DOHH2 (cell line): ENCODE data around the gene JUNB.

Source experiments
- CTCF ChIP-seq: fragments of 200-600 bp; sonication (generic); IDR thresholded peaks from one replicate; pipeline ENCODE4 v1.5.1; 2014; ENCODE audit warnings: antibody characterized with exemption, mild to moderate bottlenecking, low read depth, low read length; ENCODE audit not compliant: poor library complexity, severe bottlenecking
- EZH2phosphoT487 ChIP-seq: fragments of 200-600 bp; sonication (generic); IDR thresholded peaks from 2 replicates; pipeline ENCODE4 v1.6.1; 2017; ENCODE audit warnings: borderline replicate concordance, mild to moderate bottlenecking, antibody characterized with exemption, low read length, moderate library complexity, mixed read lengths

GRCh38 chr19:12778017-12778904 is 13.0 kb upstream of the JUNB start:
- TF ChIP-seq CTCF (no peak), EZH2phosphoT487 (no peak)
